AG09319 (cell line): ENCODE measurements around the gene NFATC1.

Experiments used
- DNase-seq: peaks from one replicate; pipeline ENCODE4 v3.0.0-alpha.2; 2010; ENCODE audit warnings: low read depth; ENCODE audit errors: extremely low read depth
- TF ChIP-seq, protein P1 (sequence below): IDR thresholded peaks from 2 replicates; pipeline ENCODE4 v1.5.1; 2011; ENCODE audit warnings: low read depth, mild to moderate bottlenecking, inconsistent platforms, low read length, moderate library complexity

The NFATC1 gene

DNA sequence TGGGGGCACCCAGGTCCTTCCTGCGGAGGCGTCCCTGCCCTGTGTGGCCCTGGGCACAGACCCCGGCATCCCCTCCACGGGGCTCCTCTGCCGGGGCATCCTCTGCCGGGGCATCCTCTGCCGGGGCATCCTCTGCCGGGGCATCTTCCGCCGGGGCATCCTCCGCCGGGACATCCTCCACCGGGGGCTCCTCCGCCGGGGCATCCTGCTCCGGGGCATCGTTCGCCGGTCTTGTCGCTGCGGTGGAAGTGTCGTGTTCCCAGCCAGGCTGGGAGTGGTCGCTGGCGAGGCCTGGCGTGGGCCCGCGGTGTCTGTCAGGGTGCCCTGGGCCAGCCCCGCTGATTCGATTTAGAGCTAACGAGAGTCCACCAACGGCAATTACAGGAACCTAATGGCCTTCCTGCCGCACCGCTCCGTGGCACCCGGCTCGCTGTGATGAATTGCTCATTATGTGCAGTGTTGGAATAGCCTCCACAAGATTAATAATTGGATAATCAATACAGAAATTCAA, 115.1 kb downstream of the NFATC1 start:
- TF ChIP-seq, protein P1, sequence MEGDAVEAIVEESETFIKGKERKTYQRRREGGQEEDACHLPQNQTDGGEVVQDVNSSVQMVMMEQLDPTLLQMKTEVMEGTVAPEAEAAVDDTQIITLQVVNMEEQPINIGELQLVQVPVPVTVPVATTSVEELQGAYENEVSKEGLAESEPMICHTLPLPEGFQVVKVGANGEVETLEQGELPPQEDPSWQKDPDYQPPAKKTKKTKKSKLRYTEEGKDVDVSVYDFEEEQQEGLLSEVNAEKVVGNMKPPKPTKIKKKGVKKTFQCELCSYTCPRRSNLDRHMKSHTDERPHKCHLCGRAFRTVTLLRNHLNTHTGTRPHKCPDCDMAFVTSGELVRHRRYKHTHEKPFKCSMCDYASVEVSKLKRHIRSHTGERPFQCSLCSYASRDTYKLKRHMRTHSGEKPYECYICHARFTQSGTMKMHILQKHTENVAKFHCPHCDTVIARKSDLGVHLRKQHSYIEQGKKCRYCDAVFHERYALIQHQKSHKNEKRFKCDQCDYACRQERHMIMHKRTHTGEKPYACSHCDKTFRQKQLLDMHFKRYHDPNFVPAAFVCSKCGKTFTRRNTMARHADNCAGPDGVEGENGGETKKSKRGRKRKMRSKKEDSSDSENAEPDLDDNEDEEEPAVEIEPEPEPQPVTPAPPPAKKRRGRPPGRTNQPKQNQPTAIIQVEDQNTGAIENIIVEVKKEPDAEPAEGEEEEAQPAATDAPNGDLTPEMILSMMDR, result no peak

GRCh38 chr18:79511271-79511670, 115.5 kb downstream of the NFATC1 start:
- TF ChIP-seq, protein P1, result no peak
- no peak for DNase-seq

More for the DNA sequence above, 115.1 kb downstream of the NFATC1 start:
- no peak for DNase-seq

DNA sequence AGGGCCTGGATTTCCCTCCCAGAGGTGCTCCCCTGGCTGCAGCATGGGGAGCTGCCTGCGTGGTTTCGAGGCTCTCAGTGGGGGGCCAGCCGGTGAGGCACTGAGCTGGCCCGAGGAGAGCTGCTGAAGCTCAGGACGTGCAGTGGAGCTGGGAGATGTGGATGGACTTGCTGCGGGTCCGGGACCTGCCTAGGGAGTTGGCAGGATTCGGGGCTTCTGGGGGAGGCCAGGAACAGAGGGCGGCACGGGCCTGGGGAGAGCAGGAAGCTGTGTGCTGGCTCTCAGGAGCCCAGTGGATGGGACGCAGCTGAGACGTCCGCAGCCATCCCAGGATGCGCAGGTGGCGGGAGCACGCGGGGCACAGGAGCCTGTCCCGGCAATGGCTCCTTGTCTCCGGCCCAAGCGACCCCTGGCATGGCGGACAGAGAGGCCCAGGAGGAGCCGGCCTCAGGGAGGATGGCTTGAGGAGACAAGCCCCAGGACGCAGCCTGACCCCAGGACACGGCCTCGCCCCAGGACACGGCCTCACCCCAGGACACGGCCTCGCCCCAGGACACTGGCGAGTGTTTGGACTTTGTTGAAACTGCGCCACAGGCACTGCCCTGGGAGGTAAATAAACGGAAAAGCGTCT, 116.1 kb downstream of the NFATC1 start:
- no peak for DNase-seq
- TF ChIP-seq, protein P1, result no peak

- no peak for DNase-seq
- TF ChIP-seq, protein P1, result no peak
These were observed 117.0 kb downstream of the NFATC1 start for GRCh38 chr18:79512461-79513380.

- TF ChIP-seq, protein P1, result no peak
- DNase-seq, result no peak
These were observed 117.8 kb downstream of the NFATC1 start for GRCh38 chr18:79513381-79514081.

DNA sequence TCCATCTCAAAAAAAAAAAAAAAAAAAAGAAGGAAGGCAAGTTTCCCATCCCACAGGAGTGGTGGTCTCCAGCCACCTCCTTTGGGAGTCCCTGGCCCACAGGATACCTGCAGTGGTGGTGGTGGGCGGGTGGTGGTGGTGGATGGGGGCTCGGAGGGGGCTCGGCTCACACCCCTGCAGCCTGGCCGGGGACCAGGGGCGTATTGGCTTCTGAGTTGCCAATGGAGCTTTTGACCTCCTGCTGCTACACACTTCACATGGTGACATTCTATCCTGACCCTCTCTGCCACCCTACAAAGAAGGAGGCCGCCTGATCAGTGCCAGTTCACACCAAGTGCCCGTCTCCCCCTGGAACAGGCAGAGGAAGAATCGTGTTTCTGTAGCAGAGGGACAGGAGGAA, 119.6 kb downstream of the NFATC1 start:
- no peak for DNase-seq
- TF ChIP-seq, protein P1, result no peak
